Suprapubic skin (tissue), 3 donors: ENCODE results near the gene CTXND1.

ENCODE experiments used
- POLR2AphosphoS5 ChIP-seq, 3 donors: sonication (generic); formaldehyde crosslinking; IDR thresholded peaks; one replicate each; pipeline ENCODE4 v1.6.1; 2017; ENCODE audit warnings: antibody characterized with exemption in 3 of 3
- TF ChIP-seq, protein P1 (sequence below), 2 donors: fragments of 200-600 bp in 1 of 2; fragments of 450-650 bp in 1 of 2; sonication (generic) in 1 of 2; IDR thresholded peaks; one replicate each; pipeline ENCODE4 v1.5.1; 2016 to 2019; ENCODE audit warnings: antibody characterized with exemption in 2 of 2, mild to moderate bottlenecking in 1 of 2, moderate library complexity in 1 of 2

DNA sequence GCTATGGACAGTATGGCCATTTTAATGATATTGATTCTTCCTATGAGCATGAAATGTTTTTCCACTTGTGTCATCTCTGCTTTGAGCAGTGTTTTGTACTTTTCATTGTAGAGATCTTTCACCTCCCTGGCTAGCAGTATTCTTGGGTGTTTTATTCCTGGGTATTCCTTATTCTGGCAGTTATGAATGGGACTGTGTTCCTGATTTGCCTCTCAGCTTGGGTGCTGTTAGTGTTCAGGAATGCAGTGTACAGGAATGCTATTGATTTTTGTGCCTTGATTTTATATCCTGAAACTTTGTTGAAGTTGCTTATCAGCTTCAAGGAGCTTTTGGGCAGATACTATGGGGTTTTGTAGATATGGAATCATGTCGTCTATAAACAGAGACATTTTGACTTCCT, 49.5 kb upstream of the CTXND1 start:
- TF ChIP-seq, protein P1, sequence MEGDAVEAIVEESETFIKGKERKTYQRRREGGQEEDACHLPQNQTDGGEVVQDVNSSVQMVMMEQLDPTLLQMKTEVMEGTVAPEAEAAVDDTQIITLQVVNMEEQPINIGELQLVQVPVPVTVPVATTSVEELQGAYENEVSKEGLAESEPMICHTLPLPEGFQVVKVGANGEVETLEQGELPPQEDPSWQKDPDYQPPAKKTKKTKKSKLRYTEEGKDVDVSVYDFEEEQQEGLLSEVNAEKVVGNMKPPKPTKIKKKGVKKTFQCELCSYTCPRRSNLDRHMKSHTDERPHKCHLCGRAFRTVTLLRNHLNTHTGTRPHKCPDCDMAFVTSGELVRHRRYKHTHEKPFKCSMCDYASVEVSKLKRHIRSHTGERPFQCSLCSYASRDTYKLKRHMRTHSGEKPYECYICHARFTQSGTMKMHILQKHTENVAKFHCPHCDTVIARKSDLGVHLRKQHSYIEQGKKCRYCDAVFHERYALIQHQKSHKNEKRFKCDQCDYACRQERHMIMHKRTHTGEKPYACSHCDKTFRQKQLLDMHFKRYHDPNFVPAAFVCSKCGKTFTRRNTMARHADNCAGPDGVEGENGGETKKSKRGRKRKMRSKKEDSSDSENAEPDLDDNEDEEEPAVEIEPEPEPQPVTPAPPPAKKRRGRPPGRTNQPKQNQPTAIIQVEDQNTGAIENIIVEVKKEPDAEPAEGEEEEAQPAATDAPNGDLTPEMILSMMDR (IDR thresholded peaks at IDR 0.05), result no peak
- TF ChIP-seq POLR2AphosphoS5 (IDR thresholded peaks at IDR 0.05), result no peak
